Skeletal muscle cell (primary cell): Measurements from ENCODE around the gene C11orf24.

Experiments used
- DNase-seq: peaks from one replicate; pipeline ENCODE4 v3.0.0-alpha.2; 2010; ENCODE audit warnings: low read depth
- H3K4me3 ChIP-seq: 2 replicates; pipeline ENCODE4 v1.5.1; 2011; ENCODE audit warnings: low read depth, mild to moderate bottlenecking, control low read depth, low read length, moderate library complexity

The C11orf24 gene

DNA sequence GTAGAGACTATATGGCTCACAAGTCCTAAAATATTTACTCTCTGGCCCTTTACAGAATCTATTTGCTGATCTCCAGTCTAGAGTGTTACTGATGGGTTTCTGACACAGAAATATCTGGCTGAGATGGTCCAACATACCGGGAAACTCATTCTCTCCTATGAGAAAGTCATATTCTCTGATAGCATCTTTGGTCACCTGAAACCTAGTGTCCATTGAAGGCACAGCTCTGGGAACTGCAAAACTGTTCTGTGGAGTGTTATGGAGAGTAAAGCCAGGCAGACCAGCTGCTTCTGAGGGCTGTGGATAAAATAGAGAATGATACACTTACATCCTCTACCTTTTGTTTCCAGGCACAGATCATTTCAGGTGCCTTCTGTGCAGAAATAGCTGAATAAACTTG is 2.5 kb upstream of the C11orf24 start:
- no peak for DNase-seq
- no peak overlapping the region for H3K4me3 ChIP-seq

DNA sequence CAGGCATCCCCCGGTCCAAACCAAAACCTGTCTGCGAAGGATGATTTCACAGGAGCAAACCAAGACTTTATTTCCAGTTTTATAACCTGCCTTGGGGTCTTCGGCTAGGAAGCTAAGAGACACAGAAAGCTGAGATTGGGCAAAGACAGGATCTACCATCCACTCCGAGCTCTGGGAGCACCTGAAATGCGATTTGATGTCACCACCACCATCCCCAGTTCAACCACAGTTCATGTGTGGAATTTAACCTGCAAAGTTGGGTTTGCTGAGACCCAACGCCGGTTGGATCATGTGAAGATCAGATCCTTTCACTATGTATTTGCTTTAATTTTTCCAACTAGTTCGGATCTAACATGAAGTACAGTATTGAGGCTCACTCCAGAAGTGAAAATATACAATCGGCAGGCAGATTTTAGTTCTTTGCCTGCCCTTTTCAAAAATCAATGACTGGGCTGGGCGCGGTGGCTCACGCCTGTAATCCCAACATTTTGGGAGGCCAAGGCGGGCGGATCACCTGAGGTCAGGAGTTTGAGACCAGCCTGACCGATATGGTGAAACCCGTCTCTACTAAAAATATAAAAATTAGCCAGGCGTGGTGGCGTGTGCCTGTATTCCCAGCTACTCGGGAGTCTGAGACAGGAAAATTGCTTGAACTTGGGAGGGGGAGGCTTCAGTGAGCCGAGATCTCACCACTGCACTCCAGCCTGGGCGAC is 1.4 kb upstream of the C11orf24 start:
- H3K4me3 ChIP-seq = no peak overlapping the region
- DNase-seq = no peak

DNA sequence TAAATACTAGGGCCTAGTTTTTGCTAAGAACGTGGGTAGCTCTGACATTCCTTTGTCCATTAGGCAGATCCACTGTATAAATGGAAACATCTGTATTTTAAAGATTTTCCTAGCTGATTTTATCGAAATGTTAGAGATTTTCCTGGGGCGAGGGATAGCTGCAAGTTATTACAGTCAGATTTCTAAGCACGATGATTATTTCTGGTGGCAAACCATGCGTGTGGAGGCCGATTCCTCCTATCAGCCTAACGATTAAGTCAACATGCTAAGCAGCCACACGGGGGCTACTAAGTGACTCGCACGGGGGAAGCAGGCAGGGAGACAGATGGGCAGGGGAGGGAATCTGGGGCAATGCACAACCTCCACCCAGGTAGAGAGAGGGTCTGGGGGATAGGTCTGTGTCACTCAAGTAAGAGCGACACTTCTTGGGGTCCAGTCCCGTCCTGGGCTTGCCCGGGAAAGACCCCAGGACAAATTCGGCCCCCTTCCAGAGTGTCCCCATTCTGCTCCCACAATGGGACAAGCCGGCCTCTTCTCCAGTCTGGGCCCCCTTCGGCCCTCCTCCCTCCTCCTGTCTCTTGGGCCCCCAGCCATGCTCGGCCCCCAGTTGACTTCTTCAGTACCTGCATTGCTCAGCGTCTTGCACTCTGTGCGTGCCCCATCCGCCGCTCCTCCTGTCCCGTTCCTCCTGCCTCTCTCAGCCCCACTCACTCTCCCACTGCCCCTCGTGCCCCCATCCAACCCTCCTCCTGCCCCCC is 571 bp downstream of the C11orf24 start:
- DNase-seq = no peak
- H3K4me3 ChIP-seq = peak overlapping the region; percentile 64

DNA sequence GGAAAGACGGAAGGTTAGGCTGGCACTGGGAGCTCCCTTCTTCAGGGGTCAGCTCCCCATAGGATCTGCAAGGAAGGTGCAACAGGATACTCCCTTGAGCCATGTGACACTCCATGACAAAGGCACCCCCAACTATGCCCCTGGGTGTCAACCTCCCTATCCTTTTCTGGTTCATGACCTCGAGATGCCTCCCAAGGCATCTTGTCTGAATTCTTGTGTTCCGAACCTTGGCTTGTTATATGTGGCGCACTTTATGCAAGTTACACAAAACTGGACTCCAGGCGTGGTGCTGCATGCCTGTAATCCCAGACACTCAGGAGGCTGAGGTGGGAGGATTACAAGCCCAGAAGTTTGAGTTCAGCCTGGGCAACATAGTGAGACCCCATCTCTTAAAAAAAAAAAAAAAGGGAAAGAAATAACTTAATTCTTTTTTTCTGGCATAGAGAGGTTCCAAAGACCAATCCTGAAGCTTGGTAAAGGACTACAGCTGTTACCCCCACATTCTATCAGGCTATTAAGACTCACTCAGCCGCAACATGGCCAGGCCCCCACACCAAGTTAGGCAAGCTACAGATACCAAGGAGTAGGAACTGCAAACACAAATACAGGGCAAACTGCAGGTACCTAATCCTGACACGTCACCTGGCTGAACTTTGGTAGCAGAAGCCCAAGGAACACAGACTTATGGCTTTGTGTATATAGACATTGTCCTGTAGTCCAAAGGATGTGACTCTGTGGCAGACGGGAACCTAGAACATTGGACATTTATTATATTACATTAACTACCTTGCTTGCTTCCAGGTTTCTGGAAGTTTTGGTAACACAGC is 1.4 kb downstream of the C11orf24 start:
- DNase-seq = no peak
- peak overlapping the region; percentile 64 for H3K4me3 ChIP-seq

DNA sequence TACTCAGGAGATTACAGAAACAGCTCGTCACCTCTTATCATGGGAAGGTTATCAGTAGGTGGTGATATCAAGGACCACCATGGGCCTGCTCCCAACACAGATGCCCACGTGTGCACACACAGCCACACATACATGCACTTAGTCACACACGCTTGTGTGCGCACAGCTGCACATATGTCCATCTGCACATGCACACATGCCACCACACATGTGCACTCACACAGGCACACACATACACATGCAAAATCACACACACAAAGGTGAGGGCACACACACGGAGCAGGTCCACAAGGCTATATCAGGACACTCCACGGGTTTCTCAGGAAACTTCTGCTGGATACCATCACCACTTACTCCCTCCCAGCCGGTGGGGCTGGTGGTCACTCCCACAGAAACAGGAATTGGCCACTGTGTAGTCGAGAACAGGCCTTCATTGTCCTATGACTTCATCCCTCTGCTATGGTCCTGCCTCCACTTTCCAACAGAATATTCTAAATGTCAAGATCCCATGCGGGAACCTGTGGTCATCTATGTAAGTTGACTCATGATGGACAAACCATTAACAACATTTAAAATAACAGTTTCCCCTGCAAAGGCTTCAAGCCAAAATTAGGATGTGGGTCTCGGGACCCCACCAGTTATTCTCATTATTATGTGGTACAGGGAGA is 2.2 kb downstream of the C11orf24 start:
- no peak for DNase-seq
- peak overlapping the region; percentile 9 for H3K4me3 ChIP-seq

DNA sequence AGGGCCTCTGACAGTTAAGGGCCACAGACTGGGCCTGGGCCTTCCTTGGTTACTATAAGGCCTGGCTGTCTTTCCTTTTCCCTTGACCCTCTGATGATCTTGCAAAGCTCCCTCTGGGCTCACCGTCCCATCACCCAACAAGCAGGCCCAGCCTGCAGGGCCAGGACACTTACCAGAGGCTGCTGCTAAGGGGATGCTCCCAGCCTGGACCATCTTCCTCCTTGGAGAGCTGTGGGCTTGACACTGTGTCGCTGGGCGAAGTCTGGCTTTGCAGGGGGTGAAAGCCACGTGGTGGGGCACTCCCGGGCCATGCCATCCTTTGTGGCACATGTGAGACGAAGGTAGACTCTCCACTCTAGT is 3.9 kb downstream of the C11orf24 start:
- no peak for DNase-seq
- no peak overlapping the region for H3K4me3 ChIP-seq

DNA sequence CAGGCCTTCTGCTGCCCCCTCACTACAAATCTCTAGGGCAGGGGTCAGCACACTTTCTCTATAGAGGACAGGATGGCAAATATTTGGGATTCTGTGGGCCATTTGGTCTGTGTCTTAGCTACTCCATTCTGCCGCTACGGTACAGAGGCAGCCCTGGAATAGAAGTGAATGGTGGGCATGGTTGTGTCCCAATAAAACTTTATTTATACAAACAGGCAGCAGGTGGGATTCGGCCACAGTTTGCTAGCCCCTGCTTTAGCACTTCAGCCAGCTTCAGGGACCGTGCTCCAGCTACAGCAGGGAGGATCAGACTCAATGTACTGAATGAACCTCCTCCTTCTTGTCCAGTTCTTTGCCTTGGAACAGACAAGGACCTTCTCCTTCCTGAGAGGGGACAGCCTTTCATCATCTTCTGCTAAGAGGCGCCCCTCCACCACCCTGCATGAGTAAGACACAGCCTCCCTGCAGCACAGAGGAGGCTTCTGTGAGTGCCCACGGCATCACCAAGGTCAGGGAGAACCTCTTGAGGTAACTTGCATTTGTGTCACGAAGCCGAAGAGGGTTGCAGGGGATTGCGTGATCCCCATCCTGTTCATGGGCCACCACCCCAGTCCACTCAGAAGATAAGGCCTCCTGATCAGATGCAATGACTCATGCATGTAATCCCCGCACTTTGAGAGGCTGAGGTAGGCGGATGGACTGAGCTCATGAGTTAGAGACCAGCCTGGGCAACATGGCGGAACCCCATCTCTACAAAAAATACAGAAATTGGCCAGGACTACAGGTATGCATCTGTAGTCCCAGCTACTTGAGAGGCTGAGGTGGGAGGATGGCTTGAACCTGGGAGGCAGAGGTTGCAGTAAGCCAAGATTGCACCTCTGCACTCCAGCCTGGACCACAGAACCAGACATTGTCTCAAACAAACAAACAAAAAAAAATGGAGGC is 4.6 kb downstream of the C11orf24 start:
- no peak overlapping the region for H3K4me3 ChIP-seq
- no peak for DNase-seq

DNA sequence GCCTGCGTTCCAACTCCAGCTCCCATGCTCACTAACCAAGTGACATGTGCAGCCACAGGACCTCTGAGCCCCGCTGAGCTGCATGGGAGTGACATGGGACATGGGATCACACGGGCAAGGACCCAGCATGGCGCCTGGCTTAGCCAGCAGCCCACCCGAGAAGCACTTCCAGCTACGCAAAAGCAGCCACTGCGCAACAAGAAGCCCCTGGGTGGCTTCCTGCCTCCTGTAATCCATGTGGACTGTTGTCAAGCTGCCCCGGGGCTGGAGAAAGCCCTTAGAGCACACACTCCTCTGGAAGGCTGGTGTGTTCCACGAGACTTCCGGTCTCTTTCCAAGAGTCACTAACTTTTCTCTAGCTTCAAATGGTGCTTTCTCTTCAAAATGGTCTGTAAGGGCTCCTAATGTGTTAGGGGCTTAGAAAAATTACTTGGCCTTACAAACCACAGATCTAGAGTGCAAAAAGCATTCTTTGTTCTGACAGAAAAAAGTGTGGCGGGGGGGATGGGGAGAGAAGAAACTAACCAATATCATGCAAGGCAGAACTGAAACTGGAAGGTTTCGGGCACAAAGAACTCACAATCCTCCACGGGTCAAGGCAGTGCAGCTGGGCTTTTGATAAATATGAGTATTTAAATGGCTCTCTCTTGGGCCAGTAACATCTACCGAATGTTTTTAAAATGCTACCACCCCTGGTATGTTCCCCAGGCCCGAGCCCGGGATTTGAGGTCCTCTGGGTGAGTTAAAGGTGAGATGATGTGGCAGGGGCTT is 5.5 kb downstream of the C11orf24 start:
- no peak overlapping the region for H3K4me3 ChIP-seq
- DNase-seq = no peak

DNA sequence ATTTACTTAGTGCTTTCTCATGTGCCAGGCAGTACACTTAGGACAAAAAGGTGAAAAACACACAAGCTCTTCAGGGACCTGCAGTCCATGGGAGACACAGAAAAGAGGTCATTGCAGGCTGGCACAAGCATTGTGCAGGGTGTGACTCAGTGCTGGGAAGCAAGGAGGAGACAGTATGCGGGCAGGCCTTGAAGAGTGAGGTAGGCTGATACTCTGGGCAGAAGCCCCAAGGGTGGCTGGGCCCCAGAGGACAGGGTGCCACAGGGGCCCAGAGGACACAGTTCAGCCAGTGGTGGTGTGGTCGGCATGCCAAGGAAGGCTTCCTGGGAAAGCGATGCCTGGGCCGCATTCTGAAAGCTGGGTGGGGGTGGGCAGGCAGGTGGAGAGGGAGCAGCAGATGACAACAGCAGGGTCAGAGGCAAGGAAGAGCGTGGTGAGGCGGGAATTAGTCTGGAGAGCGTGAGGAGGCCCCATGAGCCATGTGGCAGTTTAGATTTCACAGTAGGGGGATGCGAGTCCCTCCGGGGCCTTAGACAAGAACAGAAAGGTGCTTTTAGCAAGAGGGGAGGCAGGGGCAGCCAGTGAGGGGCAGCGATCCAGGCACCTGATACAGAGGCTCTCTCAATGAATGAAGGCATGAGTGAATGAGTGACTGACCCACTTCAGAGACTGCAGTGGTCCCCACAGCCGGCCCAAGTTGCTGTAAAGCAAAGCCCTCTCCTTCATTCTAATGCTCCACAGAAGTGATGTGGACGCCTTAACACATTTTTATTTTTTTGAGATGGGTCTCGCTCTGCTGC is 6.8 kb downstream of the C11orf24 start:
- H3K4me3 ChIP-seq = no peak overlapping the region
- DNase-seq = no peak

DNA sequence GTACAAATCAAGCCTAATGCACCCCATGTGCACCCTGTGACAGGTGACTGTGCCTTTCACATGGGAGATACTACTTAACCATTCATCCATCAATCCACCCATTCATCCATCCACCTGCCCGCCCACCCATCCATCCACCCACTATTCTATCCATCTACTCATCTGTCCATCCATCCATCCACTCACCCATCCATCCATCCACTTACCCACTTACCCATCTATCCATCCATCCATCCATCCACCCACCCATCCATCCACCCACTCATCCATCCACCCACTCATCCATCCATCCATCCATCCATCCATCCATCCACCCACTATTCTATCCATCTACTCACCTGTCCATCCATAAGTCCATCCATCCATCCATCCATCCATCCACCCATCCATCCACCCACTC is 7.5 kb downstream of the C11orf24 start:
- DNase-seq = no peak
- no peak overlapping the region for H3K4me3 ChIP-seq

DNA sequence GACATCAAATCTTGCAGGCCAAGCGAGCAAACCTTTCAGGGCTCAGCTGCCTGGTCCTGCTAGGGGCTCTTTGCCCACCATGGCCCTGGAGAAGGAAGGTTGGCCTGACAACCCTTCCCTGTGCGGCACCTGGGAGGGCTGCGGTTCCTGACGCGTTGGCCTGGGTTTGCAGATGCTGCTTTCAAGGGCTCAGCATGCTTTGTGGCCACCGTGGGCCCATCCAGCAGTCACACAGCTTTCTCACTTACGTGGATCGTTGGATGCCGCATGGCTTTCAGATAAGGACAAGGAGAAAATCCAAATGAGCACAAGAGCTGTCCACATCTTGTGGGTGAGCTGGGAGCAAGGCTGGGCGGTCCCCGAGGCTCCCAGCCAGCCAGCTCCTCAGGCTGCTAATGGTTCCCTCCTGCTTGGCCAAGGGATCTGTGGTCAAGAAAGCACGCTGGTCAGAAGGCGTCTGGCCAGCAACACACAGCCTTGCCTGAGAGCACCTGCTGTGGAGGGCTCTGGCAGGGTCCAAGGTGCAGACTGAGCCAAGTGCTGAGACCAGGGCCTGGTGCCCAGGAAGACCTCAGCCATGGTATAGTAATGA is 8.2 kb downstream of the C11orf24 start:
- no peak for DNase-seq
- H3K4me3 ChIP-seq = no peak overlapping the region

DNA sequence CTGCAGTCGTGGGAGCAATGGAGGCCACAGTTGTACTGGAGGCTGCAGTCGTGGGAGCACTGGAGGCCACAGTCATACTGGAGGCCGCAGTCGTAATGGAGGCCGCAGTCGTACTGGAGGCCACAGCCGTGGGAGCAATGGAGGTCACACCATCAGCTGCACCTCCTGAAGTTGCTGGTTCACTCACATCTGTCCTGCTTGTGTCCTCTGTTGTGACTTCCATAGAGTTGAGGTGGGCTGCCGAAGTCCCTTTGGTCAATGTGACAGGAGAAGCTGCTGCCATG is 9.3 kb downstream of the C11orf24 start:
- H3K4me3 ChIP-seq = no peak overlapping the region
- no peak for DNase-seq

DNA sequence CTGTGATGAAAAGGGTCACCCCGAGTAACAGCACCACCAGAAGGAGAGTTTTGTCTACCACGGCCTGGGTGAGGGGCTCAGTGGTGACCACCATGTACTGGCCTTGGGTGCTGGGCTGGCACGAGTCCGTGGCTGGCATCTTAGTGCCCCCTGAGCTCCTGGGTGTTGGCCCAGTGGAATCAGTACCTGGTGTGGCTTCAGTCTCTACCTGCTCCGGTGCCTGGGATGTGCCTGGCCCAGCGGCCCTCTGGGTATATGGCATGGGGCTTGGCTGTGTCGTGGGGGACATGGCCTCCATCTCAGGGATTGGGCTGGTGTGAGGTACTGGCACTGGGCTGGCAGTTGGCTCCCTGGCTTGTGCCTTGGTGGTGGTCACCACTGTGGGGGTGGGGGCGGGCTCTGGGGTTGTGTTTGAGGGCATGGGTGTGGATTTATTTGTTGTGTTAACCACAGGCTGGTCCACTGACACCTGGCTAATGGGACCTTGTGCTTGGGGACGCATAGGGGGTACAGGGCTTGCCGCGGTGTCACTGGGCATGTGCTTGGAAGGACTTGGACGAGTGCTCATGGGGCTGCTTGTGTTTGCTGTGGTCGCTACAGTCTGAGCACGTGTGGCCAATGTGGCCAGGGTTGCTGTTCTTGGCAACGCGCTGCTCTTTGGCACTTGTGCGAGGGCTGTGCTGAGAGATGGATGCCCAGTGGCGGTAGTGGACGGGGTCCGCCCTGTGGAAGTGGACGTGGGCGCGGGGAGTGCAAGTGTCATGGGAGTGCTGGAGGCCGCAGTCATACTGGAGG is 9.8 kb downstream of the C11orf24 start:
- H3K4me3 ChIP-seq = no peak overlapping the region
- no peak for DNase-seq

DNA sequence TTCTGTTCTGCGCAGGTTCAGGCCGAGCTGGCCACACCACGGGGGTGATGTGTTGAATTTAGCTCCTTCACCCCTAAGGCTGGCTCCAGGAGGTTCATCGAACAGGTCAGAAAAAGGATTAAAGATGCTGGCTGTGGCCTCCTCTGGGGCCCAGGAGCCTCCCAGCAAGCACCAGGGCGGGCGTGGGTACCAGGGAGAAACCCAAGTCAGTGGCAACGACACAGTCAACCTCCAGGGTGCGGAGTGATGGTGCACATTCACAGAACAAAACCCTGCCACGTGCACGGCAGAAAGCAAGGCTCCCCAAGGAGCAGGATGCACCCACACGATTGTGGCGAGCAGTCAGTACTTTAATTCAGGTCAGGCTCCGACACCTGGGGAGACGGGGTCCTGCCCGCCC is 10.8 kb downstream of the C11orf24 start:
- DNase-seq = no peak
- H3K4me3 ChIP-seq = no peak overlapping the region

DNA sequence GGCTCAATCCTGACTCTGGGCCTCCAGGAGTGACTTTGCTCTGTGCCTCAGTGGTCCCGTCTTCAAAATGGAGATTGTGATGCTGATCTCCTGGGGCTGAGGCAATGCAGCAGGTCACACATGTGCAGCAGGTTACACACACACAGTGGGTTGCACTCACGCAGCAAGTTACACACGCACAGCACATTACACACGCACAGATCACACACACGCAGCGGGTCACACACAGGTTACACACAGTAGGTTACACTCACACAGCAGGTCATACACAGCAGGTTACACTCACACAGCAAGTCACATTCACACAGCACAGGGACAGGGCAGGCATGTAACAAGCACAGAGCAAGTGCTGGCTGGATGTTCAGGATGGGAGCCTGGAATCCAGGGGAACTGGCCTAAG is 11.3 kb downstream of the C11orf24 start:
- no peak for DNase-seq
- no peak overlapping the region for H3K4me3 ChIP-seq

DNA sequence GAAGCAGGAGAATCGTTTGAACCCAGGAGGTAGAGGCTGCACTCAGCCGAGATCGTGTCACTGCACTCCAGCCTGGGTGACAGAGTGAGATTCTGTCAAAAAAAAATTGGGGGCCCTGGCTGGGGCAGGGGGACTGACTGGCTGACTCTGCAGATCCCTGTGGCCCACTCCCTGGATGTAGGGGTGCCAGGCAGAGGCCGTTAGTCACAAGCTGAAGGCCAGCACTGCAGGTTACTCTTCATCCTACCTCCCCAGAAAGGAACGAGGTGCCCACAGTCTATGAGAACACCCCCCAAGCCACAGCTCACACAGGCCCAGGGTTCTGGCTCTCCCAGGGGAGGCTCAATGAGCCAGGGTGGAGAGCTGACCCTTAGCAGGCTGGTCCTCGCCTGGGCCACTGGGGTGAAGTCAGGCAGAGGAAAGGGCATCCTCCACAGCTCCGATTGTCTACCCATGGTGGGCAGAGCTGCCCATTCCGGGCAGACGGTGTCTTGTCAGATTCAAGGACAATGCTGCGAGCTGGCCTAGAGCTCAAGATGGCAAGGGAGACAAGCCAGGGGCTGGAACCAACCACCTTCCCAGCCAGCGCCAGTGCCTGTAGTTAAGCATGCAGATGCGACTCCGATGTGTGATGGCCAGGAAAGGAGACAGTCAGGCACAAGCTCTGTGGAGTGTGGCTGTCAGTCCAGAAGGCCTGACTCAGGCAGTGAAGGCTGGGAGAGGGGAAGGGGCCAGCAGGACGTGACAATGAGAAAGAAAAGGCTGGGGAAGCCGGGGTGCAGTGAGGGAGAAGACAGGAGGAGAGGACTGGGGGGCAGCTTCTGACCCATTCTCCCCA is 12.4 kb downstream of the C11orf24 start:
- no peak for DNase-seq
- no peak overlapping the region for H3K4me3 ChIP-seq
